ENCODE data around the gene PIK3C2B. TPM values are rescaled to one million over a fixed set of nuclear protein-coding genes. Genes with fewer than 3 reads are reported as not detected.
A peak's percentile ranks its signal among the peaks of the same experiment; 100 is the strongest.

The PIK3C2B gene
- total and polyA plus RNA-seq, 8 donors, result 26.5 to 46.9 (median 38.3) TPM

DNA sequence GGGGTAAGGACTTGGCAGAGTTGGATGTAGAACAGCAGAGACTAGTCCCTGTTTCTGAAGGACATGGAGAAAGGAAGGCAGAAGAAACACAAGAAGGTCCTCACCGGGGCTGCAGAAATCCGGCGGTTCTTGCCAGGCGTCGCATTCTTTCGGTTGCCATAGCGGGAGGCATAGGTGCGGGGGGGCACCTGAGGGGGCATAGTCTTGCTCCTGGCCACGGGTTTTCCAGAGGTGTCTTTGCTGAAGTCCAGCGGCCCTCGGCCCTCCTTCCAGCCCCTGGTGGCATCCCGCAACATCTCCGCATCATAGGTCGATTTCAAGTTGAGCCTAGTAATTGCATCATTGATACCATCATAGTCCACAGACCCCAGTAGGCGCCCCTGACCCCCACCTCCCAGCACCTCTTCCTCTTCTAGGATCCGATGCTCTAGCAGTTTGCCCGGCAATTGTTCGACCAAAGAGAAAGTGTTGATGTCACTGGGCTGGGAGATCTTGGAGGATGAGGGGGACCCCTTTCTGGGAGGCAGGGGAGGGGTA, 25.8 kb downstream of the PIK3C2B start:
- Histone ChIP-seq H3K9me3 (no peaks in the 10 kb centered on the region), H3K27ac (peak overlapping the region in 1 of 2 donors; percentile 40), H3K27me3 (no peaks in the 10 kb centered on the region), H3K4me1 (peaks cover 0 to 16% of the 10 kb centered on the region in 2 donors), H3K4me3 (no peak overlapping the region), H3K36me3 (peaks cover 0 to 16% of the 10 kb centered on the region in 2 donors)
- TF ChIP-seq, protein P1, sequence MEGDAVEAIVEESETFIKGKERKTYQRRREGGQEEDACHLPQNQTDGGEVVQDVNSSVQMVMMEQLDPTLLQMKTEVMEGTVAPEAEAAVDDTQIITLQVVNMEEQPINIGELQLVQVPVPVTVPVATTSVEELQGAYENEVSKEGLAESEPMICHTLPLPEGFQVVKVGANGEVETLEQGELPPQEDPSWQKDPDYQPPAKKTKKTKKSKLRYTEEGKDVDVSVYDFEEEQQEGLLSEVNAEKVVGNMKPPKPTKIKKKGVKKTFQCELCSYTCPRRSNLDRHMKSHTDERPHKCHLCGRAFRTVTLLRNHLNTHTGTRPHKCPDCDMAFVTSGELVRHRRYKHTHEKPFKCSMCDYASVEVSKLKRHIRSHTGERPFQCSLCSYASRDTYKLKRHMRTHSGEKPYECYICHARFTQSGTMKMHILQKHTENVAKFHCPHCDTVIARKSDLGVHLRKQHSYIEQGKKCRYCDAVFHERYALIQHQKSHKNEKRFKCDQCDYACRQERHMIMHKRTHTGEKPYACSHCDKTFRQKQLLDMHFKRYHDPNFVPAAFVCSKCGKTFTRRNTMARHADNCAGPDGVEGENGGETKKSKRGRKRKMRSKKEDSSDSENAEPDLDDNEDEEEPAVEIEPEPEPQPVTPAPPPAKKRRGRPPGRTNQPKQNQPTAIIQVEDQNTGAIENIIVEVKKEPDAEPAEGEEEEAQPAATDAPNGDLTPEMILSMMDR (IDR thresholded peaks at IDR 0.05), result no peak
- ATAC-seq, result no peak
- intact Hi-C loops (cut with DNase I), result no loop called here
- no peak for DNase-seq

DNA sequence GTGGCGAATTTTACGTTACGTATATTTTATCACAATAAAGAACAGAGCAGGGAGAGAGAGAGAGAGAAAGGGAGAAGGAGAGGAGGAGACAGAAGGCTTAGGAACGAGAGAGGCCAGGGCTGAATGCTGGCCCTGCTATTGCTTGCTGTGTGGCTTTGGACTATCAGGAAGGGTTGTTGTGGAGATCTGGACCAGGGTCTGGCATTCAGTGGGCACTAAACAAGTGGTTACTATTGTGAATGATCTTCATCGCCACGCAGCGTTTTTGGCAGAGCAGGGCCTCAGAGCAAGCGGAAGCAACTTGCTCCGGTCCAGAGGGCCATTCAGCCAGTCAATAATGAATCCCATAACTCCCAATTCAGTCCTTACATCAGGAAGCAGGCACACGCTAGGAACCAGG, 26.4 kb downstream of the PIK3C2B start:
- Histone ChIP-seq H3K36me3 (peaks cover 0 to 16% of the 10 kb centered on the region in 2 donors), H3K27ac (peak overlapping the region in 1 of 2 donors; percentile 40), H3K27me3 (no peaks in the 10 kb centered on the region), H3K4me3 (no peak overlapping the region), H3K9me3 (no peaks in the 10 kb centered on the region), H3K4me1 (peaks cover 0 to 22% of the 10 kb centered on the region in 2 donors)
- DNase-seq (no peak), ATAC-seq (no peak)
- intact Hi-C loops (cut with DNase I), result no loop called here
- TF ChIP-seq, protein P1 (IDR thresholded peaks at IDR 0.05), result no peak

DNA sequence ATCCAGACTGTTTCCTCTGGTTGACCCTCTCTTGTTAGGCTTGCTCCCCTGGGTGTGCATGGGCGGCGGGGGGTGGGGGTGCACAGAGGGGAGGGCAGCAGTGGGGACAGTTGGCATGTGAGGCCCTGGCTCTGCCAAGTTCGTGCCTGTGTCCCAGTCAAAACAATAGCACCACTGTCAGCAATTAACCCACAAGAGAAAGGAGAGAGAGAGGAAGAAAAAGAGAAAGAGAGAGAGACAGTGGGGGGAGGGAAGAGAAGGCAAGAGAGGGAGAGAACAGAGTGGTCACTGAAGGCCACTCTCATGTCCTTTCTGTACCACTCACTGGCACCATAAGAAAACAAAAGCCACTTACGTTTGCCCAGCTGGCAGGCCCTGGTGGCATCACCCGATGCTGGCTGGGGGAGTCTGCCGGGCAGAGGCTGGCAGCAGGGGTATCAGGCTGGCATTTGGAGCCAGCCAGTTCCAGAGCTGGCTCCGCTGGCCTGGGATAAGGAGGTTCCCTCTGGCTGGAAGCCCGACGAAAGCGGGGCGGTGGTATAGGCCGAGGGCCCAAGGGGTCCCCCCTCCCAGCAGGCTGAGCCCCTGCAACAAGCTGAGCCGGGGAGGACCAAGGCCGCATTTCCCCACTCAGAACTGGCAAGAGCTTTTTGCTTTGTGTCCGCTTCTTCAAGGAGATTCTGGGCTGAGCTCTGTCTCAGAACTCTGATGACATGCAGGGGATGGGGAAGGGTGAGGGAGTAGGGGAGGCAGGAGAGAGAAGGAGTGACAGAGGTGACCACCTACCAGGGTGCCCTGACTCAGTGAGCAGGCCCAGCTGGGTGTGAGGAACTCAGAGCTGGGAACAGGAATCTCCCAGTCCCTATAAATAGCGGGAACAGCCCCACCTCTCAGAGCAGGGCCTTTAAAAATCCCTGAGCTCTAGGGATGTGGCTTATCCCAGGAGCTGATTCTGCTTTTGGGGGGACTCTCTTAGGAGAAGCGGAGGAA, 27.9 kb downstream of the PIK3C2B start:
- Histone ChIP-seq H3K27ac (peak overlapping the region; percentile 71 to 73), H3K27me3 (no peaks in the 10 kb centered on the region), H3K9me3 (no peaks in the 10 kb centered on the region), H3K4me1 (peaks cover 0 to 37% of the 10 kb centered on the region in 2 donors), H3K36me3 (peaks cover 0 to 16% of the 10 kb centered on the region in 2 donors), H3K4me3 (no peak overlapping the region)
- intact Hi-C loops (cut with DNase I), result no loop called here
- no peak for DNase-seq
- ATAC-seq, result no peak
- TF ChIP-seq, protein P1 (IDR thresholded peaks at IDR 0.05), result no peak

DNA sequence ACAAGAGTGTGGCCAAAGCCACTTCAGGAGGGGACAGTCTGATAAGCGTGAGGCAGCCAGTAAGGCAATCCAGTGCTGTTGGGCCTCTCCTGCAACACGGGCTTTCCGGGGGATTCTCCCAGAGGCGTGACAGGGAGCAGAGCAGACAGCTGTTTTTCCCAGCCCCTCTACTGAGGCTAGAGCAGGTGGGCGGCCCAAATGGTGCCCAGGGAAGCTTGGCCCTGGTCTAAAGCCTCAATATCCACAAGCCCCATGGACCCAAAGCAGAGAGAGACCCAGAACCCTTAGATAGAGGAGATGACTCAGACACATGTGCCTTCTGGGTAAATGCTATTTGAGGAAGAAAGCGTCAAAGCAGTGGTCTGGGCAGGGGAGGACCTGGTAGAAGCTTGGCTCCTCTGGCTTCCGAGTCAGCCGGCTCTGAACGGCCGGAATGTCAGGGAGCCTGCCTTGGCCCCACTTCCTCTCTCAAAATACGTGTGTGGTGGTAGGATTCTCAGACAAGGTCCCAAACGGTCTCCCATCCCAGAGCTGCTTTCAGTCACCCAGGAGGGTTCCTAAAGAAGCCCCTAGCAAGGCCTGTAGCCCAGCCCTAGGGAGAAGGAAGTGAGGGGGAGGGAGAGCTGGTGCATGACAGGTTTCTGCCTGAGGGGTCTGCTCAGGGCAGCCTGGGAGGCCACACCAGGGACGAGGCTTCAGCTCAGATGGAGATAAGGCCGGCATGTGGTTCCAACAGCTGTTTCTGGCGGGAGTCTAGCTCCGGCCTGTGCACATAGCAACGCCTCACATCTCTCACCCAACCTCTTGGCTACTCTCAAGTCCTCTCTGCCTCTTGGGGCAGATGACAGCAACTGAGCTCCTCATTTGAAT, 28.8 kb downstream of the PIK3C2B start:
- ATAC-seq, result peak; percentile 31
- H3K9me3 ChIP-seq, result no peaks in the 10 kb centered on the region
- no peak for DNase-seq
- H3K27ac ChIP-seq, result peak overlapping the region in 1 of 2 donors; percentile 73
- H3K4me3 ChIP-seq, result no peak overlapping the region
- H3K4me1 ChIP-seq, result peaks cover 0 to 45% of the 10 kb centered on the region in 2 donors
- TF ChIP-seq, protein P1 (IDR thresholded peaks at IDR 0.05), result no peak
- no peaks in the 10 kb centered on the region for H3K27me3 ChIP-seq
- H3K36me3 ChIP-seq, result peaks cover 0 to 16% of the 10 kb centered on the region in 2 donors
- intact Hi-C loops (cut with DNase I), result no loop called here

Measured in left lung (tissue), 10 donors.